HG02970 (cell line): ENCODE measurements around the gene ARMC12.
"Not testable (repeated sequence)": the region's sequence is repeated elsewhere in the genome, so short reads cannot be mapped to it uniquely, and the experiment has no call there.

Source experiments
- ATAC-seq: cut with Tn5 transposase; IDR thresholded peaks from one replicate; pipeline ENCODE4 v1.9.1; 2021; ENCODE audit warnings: mild to moderate bottlenecking, moderate library complexity, moderate number of reproducible peaks; ENCODE audit not compliant: unreplicated experiment, low FRiP score

Gene ARMC12, protein sequence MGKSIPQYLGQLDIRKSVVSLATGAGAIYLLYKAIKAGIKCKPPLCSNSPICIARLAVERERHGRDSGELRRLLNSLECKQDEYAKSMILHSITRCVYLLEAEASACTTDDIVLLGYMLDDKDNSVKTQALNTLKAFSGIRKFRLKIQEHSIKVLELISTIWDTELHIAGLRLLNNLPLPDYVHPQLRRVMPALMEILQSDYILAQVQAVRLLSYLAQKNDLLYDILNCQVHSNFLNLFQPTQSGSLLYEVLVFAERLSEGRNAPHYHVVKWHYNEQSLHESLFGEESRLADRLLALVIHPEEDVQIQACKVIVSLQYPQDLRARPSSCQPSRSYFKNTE

DNA sequence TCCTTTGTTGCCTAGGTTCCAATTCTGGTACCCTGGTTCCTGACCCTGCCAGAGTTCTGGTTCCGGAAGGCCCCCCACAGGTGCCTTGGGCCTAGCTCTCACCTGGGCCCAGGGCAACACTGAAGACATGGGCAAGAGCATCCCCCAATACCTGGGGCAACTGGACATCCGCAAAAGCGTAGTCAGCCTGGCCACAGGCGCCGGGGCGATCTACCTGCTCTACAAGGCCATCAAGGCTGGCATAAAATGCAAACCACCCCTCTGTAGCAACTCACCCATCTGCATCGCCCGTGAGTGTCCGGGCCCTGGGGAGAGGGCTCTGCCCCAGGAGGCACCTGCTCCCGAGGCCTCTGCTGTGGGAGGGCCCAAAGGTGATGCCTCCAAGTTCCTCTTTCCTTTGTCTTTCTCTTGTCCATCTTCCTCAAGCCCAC is at the start of gene ARMC12:
Gene ARMC12, plus strand, starts transcription at position 51 of the 431 bp plus-strand sequence. Its CDS starts 77 bp downstream, at position 128.
- ATAC-seq, result no peak

DNA sequence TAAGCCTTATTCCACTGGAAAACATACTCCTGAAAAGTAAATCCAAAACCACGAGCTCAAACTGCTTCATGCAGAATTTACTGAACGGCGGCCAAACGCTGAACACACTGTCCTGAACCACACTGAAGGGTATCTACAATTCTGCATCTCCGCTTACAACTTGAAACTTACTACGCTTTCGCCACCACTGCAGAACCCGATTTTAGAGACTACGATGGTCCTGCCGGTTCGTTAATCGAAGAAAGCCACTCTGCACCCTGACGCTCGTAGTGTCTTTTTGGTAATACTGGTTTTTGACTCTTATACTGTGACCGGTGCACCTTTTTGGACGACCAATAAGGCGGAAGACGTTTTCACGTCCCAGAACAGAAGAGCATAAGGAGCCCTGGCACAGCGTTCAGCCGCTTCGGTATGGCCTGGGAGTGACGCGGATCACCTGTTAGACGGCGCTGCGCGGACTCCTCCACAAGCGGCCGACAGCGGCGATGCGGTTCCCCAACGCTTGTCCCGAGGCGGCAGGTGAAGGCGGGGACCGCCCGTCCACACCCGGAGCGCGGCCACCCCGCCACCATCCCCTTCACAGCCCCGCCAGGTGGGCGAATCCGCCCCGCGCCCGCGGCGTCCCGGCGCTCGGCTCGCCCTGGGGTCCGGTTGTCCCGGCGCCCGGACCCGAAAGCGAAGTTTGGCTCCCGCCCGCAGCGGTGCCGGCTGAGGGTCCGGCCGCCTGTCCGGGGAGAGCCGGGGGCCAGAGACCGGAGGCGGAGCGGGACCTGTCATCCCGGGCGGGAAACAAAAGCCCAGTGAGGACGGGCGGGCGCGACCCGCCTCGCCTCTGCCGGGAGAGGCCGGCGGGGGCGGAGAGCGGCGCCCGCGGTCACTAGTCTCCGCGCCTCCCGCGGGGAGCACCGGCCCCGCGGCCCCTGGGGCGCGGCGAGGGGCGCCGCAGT is 48.9 kb upstream of the ARMC12 start:
- peak; percentile 29 for ATAC-seq

DNA sequence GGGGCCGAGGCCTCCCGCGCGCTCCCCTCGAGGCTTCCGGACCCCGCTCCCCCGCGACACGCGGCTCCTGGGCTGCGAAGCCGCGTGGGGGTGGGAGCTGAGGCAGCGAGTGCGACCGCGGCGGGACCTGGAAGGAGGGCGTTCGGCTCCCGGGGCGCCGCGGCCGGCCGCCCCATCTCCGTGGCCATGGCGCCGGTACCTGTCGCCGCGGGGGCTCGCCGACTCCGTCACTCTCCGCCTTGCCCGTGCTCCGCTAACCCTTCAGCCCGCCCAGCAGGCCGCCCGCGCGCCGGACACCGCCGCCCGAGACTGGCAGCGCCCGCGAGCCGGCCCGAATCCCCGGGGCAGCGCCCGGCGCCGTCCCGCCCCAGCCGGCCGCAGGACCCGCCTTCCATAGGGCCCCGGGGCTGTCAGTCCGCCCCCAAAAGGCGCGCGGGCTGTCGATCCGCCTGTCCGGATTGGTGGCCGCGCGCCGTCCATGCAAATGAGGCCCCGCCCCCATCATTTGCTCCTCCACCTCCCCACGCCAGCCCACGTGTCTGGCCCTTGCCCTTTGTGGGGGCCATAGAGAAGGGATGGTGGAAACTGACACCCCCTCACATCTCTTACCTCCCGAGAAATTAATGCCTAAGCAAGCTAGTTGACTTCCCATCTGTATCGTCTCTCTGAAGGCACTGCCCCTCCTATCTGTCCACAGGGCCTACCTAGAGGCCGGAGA is 48.1 kb upstream of the ARMC12 start, which contains the start of gene FKBP5:
Gene FKBP5, minus strand, starts transcription at position 311 of the 718 bp plus-strand sequence. CDS start 46,091 bp downstream, outside the sequence.
- peak; percentile 75 for ATAC-seq

DNA sequence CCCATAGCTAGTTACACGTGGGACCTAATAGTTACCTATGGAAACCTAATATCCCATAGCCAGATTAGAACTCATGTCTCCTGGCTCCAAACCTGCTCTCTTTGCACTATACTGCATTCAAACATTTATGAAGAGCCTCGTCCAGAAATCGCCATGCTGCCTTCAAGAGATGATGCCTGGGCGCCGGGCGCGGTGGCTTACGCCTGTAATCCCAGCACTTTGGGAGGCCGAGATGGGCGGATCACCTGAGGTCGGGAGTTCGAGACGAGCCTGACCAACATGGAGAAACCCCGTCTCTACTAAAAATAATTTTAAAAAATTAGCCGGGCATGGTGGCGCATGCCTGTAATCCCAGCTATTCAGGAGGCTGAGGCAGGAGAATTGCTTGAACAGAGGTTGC is 46.8 kb upstream of the ARMC12 start:
- ATAC-seq, result not testable (repeated sequence)

DNA sequence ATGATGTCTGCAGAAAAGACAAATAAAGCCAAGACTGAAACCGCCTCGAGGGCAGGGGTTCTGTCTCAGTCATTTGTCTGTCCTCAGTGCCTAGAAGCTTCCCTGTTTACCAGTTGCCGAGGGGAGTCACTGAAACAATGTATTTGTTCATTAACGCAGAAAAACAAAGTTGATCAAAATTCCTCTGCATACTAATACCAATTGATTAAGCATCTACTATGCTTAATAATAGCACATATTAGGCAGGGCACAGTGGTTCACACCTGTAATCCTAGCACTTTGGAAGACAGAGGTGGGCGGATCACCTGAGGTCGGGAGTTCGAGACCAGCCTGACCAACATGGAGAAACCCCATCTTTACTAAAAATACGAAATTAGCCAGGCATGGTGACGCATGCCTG is 46.3 kb upstream of the ARMC12 start:
- ATAC-seq, result no peak

DNA sequence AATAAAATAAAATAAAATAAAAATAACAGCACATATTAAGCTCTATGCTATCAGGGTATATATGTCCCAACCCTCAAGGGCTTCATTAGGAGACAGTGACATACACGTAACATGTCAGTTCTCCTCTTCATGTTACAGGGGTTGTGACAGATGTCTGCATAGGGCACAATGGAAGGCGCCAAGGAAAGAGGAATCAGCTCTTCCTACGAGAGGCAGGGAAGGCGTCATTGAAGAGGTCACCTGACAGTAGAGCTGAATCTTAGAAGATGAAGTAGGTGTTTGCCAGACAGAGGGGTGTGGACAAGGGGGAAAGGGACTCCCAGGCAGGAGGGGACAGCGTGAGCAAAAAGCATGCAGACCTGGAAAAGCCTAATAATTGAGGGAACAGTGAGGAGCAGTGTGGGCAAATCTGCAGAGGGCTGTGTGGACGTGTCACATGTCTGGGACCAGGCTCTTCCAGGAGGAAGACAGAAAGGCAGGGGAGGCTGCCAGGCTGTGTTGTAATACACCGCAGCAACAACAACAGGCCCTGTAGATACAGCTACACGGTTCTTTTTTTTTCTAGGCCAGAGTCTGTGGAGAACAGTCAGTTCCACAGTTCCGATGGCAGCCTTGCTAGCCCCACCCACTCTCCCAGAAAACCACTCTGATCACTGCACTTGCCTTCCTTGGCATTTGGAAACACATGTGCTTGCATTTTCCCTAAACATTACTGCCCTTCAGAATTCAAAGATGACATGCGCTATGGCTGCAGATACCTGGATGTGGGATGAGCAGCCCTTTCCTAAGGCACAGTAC is 45.6 kb upstream of the ARMC12 start:
- no peak for ATAC-seq

DNA sequence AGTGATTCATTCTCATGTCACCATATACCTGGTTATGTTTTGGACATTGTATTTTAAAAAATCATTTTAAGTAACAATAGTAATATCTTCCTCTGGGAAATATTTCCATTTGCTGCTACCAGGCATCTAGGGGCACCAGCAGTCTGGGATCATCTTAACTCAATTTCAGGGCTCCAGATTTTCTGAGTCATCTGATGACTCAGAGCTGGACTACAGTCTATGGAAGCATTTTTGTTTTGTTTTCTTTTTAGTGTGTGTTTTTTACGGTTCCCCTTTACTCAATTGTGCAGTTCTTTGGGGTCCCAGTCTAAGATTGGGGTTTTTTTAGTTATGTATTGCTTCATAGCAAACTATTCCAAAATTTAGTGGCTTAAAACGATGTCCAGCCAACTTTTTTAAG is 42.4 kb upstream of the ARMC12 start:
- no peak for ATAC-seq

DNA sequence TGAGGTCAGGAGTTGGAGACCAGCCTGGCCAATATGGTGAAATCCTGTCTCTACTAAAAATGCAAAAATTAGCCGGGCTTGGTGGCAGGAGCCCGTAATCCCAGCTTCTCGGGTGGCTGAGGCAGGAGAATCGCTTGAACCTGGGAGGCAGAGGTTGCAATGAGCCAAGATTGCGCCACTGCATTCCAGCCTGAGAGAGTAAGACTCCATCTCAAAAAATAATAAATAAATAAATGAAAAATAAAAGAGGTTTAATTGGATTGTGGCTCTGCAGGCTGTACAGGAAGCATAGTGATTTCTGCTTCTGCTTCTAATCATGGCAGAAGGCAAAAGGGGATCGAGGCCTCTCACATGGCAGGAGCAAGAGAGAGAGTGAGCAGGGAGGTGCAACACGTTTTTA is 38.4 kb upstream of the ARMC12 start:
- ATAC-seq, result not testable (repeated sequence)

DNA sequence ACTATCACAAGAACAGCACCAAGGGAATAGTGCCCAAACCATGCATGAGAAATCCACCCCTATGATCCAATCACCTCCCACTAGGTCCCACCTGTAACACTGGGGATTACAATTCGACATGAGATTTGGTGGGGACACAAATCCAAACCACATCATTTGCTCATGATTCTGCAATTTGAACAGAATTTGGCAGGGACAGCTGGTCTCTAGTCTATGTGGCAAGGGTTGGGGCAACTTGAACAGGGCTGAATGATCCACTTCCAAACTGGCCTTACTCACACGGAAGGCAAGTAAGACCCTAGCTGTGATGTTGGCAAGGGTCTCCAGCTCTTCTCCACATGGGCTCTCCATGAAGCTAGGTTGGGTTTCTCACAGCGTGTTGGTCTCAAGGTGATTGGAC is 38.0 kb upstream of the ARMC12 start:
- ATAC-seq, result no peak

DNA sequence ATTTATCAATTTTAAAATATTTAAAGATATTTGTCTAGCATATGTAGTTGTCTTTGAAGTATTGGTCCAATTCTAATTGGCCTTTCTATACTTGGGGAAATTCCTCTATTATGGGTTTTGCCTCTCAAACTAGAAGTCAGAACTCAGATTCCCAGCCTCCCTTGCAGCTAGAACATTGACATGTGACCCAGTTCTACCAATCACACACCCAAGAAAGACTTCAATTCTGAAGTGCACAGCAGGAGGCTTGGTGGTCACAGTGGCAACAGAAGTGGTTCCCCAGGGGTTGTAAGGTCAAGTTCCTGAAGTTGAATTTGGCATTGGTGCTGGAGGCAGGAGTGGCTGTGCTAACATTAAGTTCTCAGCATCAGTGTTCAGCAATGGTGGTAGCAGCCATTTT is 33.3 kb upstream of the ARMC12 start:
- no peak for ATAC-seq

DNA sequence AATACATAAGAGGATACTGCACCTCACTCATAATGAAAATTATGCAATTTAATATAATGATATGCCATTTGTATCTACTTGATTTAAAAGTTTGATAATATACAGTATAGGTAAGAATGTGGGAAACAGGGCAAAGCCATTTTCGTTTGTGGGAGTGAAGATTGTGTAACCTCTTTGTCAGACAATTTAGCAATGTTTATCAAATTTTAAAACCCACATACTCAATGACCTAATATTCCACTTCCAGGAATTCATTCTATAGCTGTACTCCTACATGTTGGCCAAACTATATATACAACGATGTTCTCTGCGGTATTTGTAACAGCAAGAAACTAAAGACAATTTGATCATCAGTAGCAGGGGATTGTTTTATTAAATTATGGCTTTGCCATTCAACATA is 30.4 kb upstream of the ARMC12 start:
- ATAC-seq, result no peak

DNA sequence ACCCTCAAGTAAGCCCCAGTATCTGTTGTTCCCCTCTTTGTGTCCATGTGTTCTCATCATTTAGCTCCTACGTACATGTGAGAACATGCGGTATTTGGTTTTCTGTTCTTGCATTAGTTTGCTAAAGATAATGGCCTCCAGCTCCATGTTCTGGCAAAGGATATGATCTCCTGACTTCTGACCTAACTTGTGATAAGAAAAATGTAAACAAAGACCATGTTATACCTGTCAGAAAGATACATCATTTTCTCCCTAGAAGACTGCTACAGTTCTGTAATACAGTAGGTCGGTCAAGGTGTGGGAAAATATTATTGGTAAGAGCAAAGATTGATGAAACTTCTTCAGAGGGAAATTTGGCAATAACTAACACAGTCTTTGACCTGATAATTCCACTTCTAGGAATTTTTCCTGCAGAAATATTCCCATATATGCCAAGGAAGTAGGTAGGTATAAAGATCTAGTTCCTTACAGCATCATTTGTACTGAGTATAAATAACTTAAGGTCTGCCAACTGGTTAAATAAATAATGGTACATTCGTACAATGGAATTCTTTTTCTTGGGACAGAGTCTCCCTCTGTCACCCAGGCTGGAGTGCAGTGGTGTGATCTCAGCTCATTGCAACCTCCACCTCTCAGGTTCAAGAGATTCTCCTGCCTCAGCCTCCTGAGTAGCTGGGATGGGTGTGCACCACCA is 29.0 kb upstream of the ARMC12 start:
- no peak for ATAC-seq

DNA sequence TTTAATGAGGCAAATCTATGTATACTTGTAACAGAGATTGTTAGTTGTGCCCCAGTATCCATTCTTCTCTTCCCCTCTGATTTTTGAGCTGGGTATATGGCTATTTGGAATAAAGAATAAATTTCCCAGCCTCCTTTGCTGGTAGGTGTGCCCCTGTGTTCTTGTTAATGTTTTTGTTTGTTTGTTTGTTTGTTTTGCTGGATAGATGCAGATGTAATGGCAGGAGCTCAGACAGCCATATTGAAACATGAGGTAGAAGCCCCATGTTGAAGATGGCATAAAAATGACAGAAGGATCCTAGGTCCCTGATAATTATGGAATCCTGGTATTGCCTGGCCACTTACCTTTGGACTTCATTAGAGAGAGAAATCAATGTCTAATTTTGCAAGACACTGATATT is 28.2 kb upstream of the ARMC12 start:
- ATAC-seq, result no peak

DNA sequence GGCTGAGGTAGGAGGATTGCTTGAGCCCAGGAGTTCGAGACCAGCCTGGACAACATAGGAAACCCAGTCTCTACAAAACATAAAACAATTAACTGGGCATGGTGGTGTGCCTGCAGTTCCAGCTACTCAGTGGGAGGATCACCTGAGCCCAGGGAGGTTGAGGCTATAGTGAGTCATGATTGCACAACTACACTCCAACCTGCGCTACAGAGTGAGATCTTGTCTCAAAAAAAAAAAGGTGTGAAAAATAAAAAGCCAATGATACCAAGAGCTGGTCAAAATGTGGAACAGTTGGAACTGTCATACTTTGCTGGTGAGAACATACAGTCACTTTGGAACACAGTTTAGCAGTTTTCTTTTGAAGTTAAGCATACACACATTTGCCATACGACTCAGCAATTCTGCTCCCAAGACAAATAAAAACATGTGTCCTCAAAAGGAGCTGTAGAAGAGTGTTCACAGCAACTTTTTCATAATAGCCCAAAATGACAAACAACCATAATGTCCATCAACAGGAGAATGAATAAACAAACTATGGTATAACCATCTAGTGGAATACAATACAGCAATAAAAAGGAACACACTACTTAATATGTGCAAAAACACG is 26.5 kb upstream of the ARMC12 start:
- no peak for ATAC-seq

DNA sequence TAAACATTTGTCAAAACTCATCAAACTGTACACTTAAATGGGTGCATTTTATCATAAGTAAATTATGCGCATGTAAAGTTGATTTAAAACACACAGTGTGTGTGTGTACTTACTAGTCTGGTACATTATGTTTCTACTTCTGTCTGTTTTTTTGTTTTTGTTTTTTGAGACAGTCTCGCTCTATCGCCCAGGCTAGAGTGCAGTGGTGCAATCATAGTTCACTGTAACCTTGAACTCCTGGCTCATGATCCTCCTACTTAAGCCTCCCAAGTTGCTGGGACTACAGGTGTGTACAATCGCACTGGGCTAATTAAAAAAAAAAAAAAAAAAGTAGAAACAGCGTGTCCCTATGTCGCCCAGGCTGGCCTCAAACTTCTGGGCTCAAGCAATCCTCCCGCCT is 25.1 kb upstream of the ARMC12 start:
- no peak for ATAC-seq

DNA sequence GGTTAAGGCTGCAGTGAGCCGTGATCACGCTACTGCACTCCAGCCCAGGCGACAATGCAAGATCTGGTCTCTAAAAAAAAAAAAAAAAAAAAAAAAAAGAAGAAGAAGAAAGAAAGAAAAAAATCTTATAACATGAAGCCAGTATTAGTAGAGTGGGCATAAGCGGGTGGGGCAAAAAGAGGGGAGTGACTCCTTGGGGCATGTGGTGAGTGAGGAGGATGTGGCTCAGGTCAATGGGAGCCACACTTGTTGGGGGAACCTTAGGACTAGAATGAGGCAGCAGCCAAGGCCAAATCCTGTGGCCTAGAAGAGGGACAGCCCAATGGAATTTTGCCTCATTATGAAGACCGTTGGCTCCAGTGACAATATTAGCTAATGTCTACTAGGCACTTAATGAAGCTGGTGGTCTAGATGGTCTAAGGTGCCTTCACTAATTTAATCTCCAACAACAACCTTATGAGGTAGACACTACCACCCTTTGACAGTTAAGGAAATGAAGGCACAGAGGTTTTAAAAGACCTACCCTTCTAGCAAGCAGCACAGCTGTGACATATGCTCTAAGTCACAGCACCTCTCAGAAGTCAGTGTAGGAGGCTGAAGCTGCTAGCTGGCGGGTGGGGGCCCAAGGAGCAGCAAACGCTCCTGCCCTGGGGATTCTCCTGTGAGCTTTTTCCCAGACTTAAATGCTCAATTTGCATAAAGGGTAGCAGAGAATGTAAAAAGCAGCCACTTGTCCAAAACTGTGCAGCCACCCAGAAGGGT is 23.6 kb upstream of the ARMC12 start:
- ATAC-seq, result no peak

DNA sequence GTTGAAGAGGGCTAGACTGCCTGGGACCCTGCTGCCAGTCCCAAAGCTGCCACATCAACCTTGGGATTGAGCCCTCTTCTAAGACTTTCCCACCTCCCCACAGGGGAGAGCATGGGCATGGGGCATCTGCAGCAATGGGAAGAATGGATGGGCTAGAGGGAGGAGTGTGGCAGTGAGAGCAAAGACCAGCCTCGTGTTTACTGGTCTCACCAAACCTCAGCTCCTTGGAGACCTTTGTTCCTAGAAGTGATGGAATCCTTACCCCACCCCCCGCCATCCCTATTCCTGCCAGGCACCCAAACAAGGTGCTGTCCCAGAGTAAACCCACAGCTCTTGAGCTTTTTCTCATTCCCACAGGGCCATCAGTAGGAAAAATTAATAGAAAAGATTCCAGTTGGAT is 20.0 kb upstream of the ARMC12 start:
- no peak for ATAC-seq
